Tibial nerve (tissue), 4 donors: ENCODE measurements around the gene PTPRC.

Experiments used
- CTCF ChIP-seq, 5 experiments: fragments of 200-600 bp in 3 of 5; fragments of 450-650 bp in 2 of 5; sonication (generic) in 3 of 5; IDR thresholded peaks; one replicate each; pipeline ENCODE4 v1.5.1; 2016 to 2019; ENCODE audit warnings: antibody characterized with exemption in 5 of 5, mild to moderate bottlenecking in 3 of 5, moderate library complexity in 2 of 5
- EP300 ChIP-seq, 2 donors: sonication (generic); formaldehyde crosslinking; IDR thresholded peaks; one replicate each; pipeline ENCODE4 v1.6.1; 2017; ENCODE audit warnings: antibody characterized with exemption in 2 of 2, mild to moderate bottlenecking in 1 of 2

DNA sequence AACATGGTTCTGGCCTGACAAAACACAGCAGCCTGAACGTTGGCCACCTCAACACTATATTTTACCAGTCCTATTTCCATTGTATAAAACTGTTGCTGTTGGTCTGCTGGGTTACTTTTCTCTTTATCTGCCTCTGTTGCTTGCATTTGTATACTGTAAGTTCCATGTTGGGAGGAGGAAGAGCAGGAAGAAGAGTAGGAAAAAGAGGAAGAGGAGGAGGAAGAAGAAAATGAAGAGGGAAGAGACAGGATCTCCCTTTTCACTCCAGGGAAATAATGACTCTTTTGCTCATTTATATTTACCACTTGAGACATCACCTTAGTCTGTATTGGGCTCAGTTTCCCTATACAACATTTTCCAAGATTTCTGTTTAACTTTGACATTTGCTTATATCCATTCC is 134.2 kb downstream of the PTPRC start:
- TF ChIP-seq CTCF (IDR thresholded peaks at IDR 0.05) (no peak), EP300 (IDR thresholded peaks at IDR 0.05) (no peak)
